GM06990 (cell line): Measurements from ENCODE around the gene MICAL3.

Source experiments
- DNase-seq: peaks from one replicate; pipeline ENCODE4 v3.0.0-alpha.2; 2011; ENCODE audit not compliant: insufficient read length; ENCODE audit errors: extremely low read depth
- H3K27me3 ChIP-seq: replicated peaks from 2 replicates; pipeline ENCODE4 v1.6.0; 2011; ENCODE audit warnings: low read length; ENCODE audit not compliant: control insufficient read depth, insufficient read depth
- H3K36me3 ChIP-seq: 2 replicates; pipeline ENCODE4 v1.5.1; 2011; ENCODE audit warnings: low read length; ENCODE audit not compliant: control insufficient read depth, insufficient read depth
- H3K4me3 ChIP-seq: replicated peaks from 2 replicates; pipeline ENCODE4 v1.5.1; 2011; ENCODE audit warnings: low read depth, mild to moderate bottlenecking, control low read depth, low read length
- CTCF ChIP-seq: IDR thresholded peaks from 2 replicates; pipeline ENCODE4 v1.5.1; 2011; ENCODE audit warnings: low read length, control low read depth, mild to moderate bottlenecking, inconsistent platforms; ENCODE audit not compliant: insufficient read depth, poor library complexity, severe bottlenecking

The MICAL3 gene

DNA sequence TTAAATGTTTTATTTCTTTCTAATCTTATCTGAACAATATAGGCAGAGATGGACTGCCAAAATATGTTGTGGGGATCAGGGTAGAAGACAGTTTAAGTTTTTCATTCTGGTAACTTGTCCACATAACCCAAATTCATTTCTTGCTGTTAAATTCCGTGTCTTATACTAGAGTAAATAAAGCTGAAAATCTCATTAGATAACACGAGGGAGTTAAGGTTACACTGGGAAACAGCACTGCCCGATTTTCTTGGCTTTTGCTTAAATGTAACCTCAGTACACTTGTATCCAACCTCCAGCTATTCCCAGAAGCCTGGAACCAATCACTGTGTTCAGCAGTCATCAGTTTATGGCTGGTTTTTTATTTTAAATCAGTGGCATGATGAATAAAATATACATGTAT lies 48.2 kb downstream of the MICAL3 start:
- TF ChIP-seq CTCF = no peak
- Histone ChIP-seq H3K27me3 (no peaks in the 10 kb centered on the region; the same call in 1 of the 2 replicates), H3K36me3 (peaks cover 2% of the 10 kb centered on the region), H3K4me3 (no peak overlapping the region)
- no peak for DNase-seq

- Histone ChIP-seq H3K36me3 (peaks cover 2% of the 10 kb centered on the region), H3K27me3 (no peaks in the 10 kb centered on the region; the same call in 1 of the 2 replicates), H3K4me3 (no peak overlapping the region)
- peak; percentile 54 for DNase-seq
- no peak for TF ChIP-seq CTCF
Measured at GRCh38 chr22:17974703-17975372, 49.5 kb downstream of the MICAL3 start.

- no peak for TF ChIP-seq CTCF
- Histone ChIP-seq H3K4me3 (no peak overlapping the region), H3K36me3 (peaks cover 2% of the 10 kb centered on the region), H3K27me3 (no peaks in the 10 kb centered on the region; the same call in 1 of the 2 replicates)
- no peak for DNase-seq
Measured at GRCh38 chr22:17974087-17974486, 50.3 kb downstream of the MICAL3 start.

GRCh38 chr22:17973217-17973616 lies 51.1 kb downstream of the MICAL3 start:
- no peak for TF ChIP-seq CTCF
- no peak for DNase-seq
- H3K4me3 ChIP-seq = no peak overlapping the region
- H3K36me3 ChIP-seq = peaks cover 2% of the 10 kb centered on the region
- no peaks in the 10 kb centered on the region; the same call in 1 of the 2 replicates for H3K27me3 ChIP-seq

DNA sequence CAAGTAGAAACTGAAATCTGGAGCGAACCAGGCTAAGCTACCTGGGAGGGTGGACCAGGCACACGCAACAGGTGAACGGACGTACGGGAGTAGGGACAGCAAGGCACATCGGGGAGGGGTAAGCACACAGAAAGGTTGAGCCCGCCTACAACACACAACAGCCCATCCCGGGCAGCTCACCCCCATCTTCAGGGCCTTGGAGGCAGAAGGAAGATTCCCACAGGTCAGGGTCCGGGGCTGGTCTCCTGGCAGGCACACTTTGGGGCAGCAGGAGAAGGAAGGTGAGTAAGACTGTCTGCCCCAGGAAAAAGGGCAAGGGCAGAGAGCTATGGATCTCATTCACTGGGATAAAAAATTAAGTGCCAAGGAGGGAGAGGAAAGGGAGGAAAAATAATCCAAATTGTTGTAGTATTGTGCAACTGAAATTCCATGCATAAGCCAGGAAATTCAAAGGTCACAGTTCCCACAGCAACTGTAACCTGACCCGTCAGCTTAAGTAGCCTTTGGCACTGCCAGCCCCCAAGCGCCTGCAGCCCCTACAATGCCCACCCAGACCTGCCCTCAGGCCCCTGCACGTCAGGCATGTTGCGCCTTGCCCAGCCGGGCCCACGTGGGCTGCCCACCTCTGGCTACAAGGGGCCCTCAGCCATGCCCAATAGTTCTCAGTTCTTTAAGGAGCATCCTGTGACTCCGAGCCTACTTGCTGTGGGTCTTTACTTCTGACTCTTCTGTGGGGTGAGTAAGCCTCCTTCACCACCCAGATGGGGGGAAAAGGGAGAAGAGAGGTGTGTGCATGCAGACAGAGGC lies 51.8 kb downstream of the MICAL3 start:
- no peaks in the 10 kb centered on the region; the same call in 1 of the 2 replicates for H3K27me3 ChIP-seq
- no peak for DNase-seq
- no peak overlapping the region for H3K4me3 ChIP-seq
- TF ChIP-seq CTCF = no peak
- peaks cover 2% of the 10 kb centered on the region for H3K36me3 ChIP-seq
